Activated CD8-positive, alpha-beta memory T cell treated with anti-CD3 and anti-CD28 coated beads for 36 hours (primary cell): Measurements from ENCODE around the gene MFN2. TPM values are rescaled to one million over a fixed set of nuclear protein-coding genes. Genes with fewer than 3 reads are reported as not detected.

ENCODE experiments used
- CTCF ChIA-PET: fragments of 350-600 bp; sonication (Branson Sonifier 250); formaldehyde crosslinking; loops from one replicate; lab custom pipeline; 2021; ENCODE audit warnings: antibody characterized with exemption; lab: Charles Lee
- POLR2A ChIA-PET: fragments of 350-600 bp; sonication (Branson Sonifier 250); formaldehyde crosslinking; loops from one replicate; lab custom pipeline; 2021; ENCODE audit warnings: antibody characterized with exemption; lab: Charles Lee
- total RNA-seq, 2 experiments: library from RNA; stranded (reverse); gene quantifications; one replicate each; pipeline ENCODE4 v1.2.3, GENCODE V29; 2021

MFN2 gene
- total RNA-seq, 2 experiments from 2014 or later = 85.9 to 92.6 TPM

DNA sequence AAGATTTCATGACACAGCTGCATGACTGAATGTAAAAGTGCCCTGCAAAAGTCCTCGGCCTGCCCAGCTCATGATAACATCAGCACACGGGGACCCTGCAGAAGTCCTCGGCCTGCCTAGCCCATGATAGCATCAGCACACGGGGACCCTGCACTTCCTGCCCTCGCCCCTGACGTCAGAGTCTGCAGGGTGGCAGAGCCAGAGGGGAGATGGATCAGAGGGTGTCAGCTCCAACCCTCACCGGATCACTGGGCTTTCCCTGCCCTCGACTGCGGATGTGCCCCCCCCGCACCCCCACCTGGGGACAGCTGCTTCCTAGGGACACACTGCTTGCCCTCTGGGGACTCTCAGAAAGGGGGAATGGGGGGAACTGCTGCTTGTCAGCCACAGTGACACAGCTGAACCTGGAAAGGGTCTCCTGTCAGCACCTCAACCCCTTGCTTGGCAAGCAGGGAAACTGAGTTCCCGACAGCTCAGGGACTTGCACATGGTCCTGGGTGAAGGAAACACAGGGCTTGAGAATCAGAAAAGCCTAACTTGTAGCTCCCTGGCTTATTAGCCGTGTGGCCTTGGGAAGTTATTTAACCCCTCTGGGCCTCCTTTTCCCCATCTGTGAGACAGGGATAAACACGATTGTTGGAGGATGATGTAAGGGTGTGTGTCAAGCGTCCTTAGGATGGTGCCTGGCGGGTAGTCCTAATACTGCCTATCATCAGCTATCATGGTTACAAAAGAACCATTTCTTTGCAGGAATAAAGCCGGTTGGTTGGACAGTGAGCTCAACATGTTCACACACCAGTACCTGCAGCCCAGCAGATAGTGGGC lies 30.7 kb downstream of the MFN2 start:
- CTCF ChIA-PET = interaction anchor here (0.9 kb wide), 1 partner anchor 10 kb away, joined by 3 read pairs; no protein-coding TSS in a partner anchor
- POLR2A ChIA-PET = interaction anchor here (0.6 kb wide), 1 partner anchor 133 kb away, joined by 3 read pairs; no protein-coding TSS in a partner anchor

DNA sequence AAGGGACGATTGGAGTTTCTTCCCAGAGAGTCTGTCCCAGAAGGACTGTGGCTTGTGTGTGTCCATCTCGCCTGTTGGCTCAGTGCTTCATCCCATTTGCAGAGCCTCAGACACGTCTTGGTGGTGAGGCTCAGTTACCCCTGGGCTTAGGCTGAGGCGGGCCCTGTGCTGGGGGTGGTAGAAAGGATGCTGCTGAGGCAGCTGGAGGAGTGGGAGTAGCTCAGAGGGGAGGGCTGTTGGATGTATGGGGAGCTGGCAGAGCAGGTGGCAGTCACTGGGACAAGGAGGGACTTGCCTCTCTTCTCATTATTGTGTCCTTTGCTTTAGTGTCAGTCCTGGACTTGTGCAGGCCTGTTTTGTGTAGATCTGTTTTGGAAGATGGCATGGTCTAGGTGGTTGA lies 31.8 kb downstream of the MFN2 start:
- POLR2A ChIA-PET = no interaction called here
- CTCF ChIA-PET = interaction anchor here (0.9 kb wide), 1 partner anchor 11 kb away, joined by 3 read pairs; no protein-coding TSS in a partner anchor

DNA sequence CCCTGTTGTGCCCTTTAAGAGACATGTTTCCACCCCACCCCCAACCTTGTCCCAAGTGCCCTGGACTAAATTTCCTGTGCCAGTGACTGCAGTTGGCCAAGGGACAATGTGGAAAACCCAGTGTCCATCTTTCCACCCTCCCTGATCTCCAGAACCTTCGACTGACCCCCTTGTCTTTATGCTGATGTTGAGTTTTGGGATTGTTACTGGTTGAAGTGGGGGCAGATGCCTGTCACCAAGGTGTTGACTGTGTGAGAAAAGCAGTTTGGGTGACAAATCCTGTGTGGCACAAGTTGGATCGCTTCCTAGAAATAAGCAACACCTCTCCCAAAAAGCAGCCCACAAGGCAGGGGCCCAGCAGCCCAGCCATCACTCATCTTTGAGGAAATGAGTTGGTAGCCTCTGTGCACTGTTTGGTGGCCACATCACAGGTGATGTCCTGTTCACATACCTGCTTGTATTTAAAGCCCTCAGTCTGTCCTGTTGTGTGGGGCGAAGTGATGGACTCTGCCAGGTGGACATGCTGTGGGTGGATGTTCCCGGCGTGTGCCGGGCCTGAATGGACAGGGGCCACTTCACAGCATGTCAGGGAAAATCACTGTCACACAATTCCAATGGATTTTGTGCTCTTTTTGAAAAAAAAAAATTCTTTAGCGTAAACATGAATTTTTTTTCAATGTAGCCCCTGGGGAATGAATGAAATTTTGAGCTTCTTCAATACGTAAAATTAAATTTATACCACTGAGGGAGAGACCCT lies 32.5 kb downstream of the MFN2 start:
- CTCF ChIA-PET = interaction anchor here (0.6 to 1.4 kb wide), 2 partner anchors 18 to 67 kb away, joined by 3 to 8 read pairs; no protein-coding TSS in a partner anchor

DNA sequence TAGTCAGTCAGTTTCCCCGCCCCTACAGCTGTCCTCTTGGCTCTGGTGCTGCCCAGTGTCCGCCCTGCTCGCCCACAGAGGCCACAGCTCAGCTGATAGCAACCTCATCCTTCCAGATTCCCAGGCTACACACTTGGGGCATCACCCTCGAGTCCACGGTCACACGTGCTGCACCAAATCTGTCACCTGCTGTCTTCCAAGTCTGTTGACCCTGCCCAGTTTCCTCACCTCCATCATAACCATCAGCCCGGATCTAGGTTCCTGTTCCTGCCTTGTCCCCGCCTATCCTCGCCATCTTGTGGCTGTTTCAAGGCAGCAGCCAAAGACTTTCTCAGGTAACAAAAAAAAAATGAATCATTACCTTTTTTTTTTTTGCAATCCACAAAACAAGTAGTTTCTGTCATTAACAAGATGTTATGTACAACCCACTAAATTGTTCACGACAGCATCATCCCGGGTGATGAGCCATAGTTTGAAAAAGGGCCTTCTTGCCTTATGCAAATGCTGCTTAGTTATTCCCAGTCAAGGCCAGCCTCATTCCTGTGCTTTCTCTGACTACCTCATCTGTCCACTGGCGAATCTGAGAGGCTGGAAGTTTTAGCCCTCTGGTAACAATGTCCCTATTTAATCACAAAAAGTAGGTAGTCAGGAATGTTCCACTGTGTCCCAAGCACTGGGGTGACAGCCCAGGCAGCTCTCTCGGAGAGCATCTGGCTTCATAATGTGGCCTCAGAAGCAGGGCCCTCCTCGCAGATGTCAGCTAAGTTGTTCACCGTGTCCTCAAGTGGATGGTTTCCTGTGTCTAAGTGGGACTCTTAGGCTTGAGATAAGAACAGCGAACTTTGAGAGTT lies 34.1 kb downstream of the MFN2 start:
- ChIA-PET CTCF (interaction anchor here (1.4 kb wide), 1 partner anchor 65 kb away, joined by 8 read pairs; no protein-coding TSS in a partner anchor), POLR2A (no interaction called here)

More for the DNA sequence above, 32.5 kb downstream of the MFN2 start:
- POLR2A ChIA-PET = interaction anchor here (0.7 kb wide), 1 partner anchor 55 kb away, joined by 3 read pairs; no protein-coding TSS in a partner anchor

DNA sequence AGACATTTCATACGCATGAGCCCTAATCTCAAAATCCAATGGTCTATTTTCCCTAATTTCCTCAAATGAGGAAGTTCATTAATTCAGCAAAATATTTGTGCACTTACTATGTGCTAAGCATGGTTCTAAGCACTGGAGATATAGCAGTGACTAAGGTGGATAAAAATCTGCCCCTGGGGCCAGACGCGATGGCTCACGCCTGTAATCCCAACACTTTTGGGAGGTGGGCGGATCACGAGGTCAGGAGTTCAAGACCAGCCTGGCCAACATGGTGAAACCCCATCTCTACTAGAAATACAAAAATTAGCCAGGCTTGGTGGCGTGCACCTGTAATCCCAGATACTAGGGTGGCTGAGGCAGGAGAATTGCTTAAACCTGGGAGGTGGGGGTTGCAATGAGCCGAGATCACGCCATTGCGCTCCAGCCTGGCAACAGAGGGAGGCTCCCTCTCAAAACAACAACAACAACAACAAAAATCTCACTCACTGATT lies 34.8 kb downstream of the MFN2 start:
- CTCF ChIA-PET = no interaction called here
- POLR2A ChIA-PET = no interaction called here

DNA sequence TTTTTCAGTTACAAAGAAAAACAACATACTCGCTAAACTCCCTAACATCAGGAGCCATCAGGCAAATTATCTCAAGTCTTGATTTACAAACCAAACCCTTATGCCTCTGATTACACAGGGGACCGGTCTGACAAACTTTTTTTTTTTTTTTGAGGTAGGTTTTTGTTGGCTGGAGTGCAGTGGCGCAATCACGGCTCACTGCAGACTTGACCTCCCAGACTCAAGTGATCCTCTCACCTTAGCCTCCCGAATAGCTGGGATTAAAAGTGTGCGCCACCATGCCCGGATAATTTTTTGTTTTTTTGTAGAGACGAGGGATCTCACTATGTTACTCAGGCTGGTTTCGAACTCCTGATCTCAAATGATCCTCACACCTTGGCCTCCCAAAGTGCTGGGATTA lies 35.3 kb downstream of the MFN2 start:
- CTCF ChIA-PET = interaction anchor here (0.7 kb wide), 1 partner anchor 139 kb away, joined by 6 read pairs; no protein-coding TSS in a partner anchor
- POLR2A ChIA-PET = no interaction called here

DNA sequence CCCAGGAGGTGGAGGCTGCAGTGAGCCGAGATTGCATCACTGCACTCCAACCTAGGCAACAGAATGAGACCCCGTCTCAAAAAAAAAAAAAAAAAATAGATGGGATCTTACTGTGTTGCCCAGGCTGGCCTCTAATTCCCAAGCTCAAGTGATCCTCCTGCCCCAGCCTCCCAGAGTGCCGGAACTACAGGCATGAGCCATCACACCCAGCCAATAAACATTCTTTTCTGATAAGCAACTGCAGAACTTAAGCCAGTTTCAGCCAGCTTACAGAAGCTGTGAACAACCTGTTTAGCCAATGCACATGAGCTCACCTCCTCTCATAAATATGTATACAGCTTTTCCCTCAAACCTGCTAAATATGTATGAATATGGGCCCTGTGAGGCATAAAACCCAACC lies 35.9 kb downstream of the MFN2 start:
- CTCF ChIA-PET = interaction anchor here (0.7 kb wide), 1 partner anchor 138 kb away, joined by 6 read pairs; no protein-coding TSS in a partner anchor
- POLR2A ChIA-PET = interaction anchor here (0.5 kb wide), 1 partner anchor 35 kb away, joined by 4 read pairs; no protein-coding TSS in a partner anchor

DNA sequence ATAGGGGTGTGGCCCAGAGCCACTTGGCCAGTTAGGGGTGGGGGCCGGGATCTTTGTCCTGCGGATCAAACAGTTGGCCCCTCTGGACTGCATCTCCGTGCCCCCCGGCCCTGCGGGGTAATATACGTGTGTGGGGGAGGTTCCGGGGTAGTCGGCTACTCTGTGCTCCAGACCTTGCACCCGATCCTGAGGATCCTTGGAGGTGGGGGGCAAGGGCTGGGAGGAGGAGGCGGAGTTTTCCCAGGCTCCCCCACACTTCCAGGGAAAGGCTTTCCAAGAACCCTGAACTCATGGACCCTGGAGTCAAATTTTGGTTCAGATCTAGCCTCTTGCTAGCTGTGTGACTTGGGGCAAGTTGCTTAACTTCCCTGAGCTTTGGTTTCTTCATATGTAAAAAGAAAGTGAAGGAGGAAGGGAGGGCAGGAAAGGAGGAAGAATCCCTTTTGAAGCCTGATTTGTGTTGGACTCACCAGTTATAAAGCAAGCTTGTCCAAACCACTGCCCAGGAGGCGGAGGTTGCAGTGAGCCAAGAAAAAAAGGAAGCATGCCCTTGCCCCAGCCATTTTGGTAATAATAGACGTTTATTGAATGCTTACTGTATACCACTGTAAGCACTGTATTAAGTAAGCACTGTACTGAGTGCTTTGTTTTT lies 39.7 kb downstream of the MFN2 start:
- ChIA-PET POLR2A (interaction anchor here (1.1 to 1.5 kb wide), 2 partner anchors 40 to 112 kb away, joined by 6 to 10 read pairs; partner anchors contain the start of gene MFN2), CTCF (interaction anchor here (0.7 to 1.9 kb wide), 6 partner anchors 10 to 105 kb away, joined by 3 to 6 read pairs (median 3); no protein-coding TSS in a partner anchor)

DNA sequence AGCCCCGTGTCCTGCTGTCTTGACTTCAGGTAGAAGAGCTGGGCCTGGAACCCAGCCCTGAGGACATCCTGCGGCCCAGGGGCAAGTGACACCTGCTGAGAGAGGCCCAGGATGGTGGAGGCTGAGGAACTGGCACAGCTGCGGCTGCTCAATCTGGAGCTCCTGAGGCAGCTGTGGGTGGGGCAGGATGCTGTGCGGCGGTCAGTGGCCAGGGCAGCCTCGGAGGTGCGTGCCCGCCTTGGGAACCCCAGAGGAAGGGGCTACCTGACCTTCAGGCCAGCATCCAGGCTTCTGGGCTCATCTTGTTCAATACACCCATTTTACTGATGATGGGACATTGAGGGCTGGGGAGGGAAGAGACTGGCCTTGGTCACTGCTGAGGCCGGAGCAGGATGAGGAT lies 41.4 kb downstream of the MFN2 start:
- ChIA-PET CTCF (interaction anchor here (1.2 to 1.9 kb wide), 2 partner anchors 10 to 58 kb away, joined by 3 to 6 read pairs; no protein-coding TSS in a partner anchor), POLR2A (no interaction called here)

DNA sequence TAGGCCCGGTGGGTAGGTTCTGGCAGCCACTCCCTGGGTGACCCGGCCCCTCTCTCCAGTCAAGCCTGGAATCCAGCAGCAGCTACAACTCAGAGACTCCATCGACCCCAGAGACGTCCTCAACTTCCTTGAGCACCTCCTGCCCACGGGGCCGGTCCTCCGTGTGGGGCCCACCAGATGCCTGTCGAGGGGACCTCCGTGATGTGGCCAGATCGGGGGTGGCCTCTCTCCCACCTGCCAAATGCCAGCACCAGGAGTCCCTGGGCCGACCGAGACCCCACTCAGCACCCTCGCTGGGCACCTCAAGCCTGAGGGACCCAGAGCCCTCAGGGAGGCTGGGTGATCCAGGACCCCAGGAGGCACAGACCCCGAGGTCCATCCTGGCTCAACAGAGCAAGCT lies 41.8 kb downstream of the MFN2 start:
- CTCF ChIA-PET = interaction anchor here (1.2 kb wide), 1 partner anchor 10 kb away, joined by 3 read pairs; no protein-coding TSS in a partner anchor
- POLR2A ChIA-PET = no interaction called here

DNA sequence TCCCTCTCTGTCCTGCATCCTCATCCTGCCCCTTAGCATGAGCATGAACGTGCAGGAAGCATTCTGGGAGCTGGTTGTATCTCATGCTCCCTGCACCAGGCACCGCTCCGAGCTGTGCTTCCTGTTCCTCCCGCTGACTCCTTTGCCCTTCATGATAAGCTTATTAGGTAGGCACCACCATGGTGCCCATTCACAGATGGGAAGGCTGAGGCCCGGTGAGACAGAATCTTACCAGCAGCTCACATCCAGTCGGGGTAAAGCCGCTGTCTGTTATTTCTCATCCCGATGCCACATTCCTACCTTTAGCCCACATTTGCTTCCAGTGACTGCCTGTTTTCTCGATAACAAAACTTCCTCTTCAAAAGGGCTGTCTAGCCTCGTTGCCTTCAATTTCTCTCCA lies 46.3 kb downstream of the MFN2 start:
- ChIA-PET POLR2A (interaction anchor here (0.7 kb wide), 1 partner anchor 47 kb away, joined by 3 read pairs; no protein-coding TSS in a partner anchor), CTCF (no interaction called here)

DNA sequence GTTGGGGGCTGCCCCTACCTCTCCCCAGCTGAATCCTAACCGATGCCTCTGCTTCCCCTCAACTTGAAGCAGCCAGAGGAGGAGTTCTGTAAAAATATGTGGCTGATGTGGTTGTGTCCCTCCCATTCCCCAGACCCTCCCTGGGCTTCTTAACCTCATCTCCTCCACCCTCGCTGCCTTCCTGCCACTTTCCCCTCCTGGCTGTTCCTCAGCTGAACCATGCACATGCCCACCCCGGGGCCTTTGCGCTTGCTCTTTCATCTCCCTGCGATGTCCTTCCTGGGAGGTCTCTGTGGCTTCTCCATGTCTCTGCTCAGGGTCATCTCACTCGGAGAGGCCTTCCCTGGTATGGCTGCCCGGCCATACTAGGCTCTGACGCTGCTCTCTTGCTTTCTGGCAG lies 48.0 kb downstream of the MFN2 start:
- CTCF ChIA-PET = no interaction called here
- POLR2A ChIA-PET = no interaction called here

DNA sequence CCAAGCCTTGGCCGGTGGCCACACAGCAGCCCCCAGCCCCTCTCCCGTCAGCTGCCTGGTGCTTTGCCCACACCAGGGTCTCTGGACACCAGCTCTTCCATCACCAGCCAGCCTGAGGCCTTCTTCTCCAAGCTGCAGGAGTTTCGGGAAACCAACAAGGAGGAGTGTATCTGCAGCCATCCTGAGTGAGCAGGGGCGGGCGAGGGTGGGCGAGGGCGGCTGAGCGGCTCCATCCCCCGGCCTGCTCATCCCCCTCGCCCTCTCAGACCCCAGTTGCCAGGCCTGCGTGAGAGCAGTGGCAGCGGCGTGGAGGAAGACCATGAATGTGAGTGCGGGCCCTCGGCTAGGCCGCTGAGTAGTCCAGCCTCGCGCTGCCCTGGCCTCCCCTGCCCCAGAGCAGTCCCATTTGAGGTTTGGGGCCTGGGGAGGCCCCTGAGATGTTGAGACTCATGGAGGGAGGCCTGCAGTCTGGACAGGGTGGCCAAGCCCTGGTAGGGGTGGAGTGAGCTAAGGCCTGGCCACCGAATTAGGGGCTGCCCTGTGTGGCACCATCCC lies 48.8 kb downstream of the MFN2 start:
- CTCF ChIA-PET = no interaction called here
- POLR2A ChIA-PET = no interaction called here

DNA sequence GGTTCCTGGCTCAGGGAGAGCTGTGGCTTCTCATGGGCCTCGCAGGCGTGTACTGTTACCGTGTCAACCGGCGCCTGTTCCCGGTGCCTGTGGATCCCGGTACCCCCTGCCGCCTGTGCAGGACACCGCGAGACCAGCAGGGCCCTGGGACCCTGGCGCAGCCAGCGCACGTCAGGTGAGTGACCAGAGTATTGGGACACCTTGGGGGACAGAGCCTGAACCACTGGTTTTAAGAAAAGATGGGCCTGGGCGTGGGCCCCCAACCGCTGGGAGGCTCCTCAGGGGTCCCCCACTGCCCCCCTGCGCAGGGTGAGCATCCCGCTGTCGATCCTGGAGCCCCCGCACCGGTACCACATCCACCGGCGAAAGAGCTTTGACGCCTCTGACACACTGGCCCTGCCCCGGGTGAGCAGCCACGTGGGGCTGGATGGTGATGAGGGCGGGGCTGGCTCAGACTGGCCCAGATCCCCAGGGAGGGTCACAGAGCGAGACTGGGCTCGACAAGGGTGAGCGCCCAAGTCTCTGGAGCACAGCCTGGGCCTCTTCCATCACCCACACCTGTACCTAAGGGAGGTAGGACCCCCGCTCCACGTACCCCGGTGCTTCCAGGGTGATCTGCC lies 49.6 kb downstream of the MFN2 start:
- POLR2A ChIA-PET = no interaction called here
- CTCF ChIA-PET = interaction anchor here (1.0 kb wide), 1 partner anchor 39 kb away, joined by 4 read pairs; no protein-coding TSS in a partner anchor

DNA sequence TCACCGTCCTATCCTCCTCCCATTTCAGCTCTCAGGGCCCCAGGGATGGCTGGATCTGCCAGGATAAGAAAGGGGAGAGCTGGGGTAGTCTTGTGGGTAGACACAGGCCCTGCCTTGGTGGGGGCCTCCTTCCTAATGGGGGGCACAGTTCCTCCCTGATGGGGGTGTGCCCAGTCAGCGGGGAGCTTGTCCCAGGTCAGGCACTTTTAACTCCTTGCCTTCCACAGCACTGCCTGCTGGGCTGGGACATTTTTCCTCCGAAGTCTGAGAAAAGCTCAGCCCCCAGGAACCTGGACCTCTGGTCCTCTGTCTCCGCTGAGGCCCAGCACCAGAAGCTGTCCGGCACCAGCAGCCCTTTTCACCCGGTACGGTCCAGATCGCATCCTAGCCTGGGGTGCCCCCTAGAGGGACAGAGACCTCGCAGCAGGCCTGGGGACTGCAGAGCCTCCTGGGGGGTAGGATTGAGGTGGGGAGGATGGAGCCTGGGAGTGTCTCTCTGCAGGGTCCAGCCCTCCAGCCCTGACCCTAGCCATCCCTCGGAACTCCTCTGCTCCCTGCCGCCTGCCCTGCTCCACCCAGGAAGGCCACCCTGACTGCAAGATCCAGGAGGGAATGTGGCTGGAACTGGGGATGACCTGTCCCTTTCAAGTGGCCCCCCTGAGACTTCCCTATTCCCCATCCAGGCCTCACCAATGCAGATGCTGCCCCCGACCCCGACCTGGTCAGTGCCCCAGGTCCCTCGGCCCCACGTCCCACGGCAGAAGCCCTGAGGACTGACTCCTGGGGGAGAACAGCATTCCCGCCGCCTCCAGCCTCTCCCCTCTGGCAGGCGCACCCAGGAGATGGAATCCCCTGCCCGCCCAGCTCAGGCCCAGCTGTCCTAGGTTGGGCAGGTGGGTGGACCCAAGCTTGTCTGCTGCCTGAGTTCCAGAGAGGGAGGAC lies 51.1 kb downstream of the MFN2 start:
- CTCF ChIA-PET = interaction anchor here (0.6 to 1.6 kb wide), 10 partner anchors 8 to 200 kb away, joined by 3 to 6 read pairs (median 3); partner anchors contain the start of gene MIIP
- POLR2A ChIA-PET = interaction anchor here (0.7 kb wide), 1 partner anchor 123 kb away, joined by 3 read pairs; no protein-coding TSS in a partner anchor

DNA sequence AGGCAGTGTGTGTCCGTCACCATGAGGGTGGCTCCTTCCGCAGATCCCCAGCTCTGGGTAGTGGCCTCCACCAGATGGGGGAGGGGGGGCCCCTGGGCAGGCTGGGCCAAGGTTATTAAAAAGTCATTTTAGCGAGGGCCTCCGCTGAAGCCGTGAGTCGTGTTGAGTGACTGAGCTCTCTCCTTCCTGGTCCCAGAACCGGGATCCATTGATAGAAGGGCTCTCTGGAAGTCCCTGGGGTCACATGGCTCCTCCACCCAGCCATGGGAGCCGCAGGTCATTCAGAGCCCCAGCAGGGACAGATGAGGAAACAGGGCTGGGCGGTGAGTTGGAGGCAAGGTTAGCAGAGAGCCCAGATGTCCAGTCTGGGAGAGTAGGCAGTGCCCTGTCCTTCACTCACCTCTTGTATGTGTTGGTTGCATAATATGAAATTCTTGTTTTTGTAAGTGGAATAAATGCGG lies 51.9 kb downstream of the MFN2 start:
- ChIA-PET POLR2A (no interaction called here), CTCF (interaction anchor here (0.5 to 1.1 kb wide), 3 partner anchors 10 to 216 kb away, joined by 3 to 5 read pairs (median 3); no protein-coding TSS in a partner anchor)
